Erythroblast (primary cell): ENCODE data around the gene STK24.

Source experiments
- GATA1 ChIP-seq: IDR thresholded peaks from 2 replicates; pipeline ENCODE4 v1.6.1; 2011; ENCODE audit warnings: low read depth, mild to moderate bottlenecking, control low read depth, low read length, moderate library complexity
- POLR2A ChIP-seq: IDR thresholded peaks from 2 replicates; pipeline ENCODE4 v1.6.1; 2011; ENCODE audit warnings: mild to moderate bottlenecking, low read length

DNA sequence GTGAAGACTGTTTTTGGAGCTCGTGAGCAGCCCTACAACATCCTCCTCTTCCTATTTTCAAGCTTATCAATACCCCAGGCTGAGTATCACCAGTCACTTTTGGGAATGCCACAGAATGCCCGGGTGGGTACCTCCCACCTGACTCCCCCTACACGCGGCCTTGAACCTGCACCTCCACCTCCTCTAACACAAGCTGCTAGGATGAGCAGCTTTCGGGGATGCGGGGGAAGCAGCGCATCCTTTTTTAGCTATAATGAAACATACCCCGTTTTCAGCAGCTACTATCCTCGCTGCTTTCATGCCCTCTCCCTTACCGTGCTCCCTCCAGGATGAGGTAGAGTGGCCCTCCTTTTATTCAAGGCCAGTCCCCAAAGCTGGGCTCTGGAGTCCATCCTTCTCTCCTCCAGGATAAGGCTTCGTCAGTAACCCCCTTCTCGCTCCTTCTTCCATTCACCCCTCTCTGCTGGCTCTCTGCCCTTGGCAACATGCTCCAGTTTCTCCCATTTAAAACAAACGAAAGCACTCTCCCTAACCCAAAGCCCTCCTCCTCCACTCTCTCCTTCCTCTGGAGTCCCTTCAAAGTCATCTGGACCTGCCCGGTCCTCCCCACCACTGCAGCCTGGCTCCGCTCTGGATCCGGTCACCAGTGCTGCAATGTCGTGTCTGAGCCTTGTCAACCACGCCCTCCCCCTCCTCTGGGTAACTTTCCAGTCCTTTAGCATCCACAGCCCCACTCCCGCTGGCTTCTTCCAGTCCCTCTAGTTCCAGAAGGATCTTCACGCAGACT, 55.3 kb downstream of the STK24 start:
- TF ChIP-seq POLR2A (no peak), GATA1 (no peak)
